VCaP (cell line): ENCODE results near the gene KIAA1614.
"Not testable (repeated sequence)": the region's sequence is repeated elsewhere in the genome, so short reads cannot be mapped to it uniquely, and the experiment has no call there.

Experiments used
- H3K27ac ChIP-seq: fragments of 450-650 bp; 2 replicates; pipeline ENCODE4 v1.5.1; 2017
- CTCF ChIP-seq: fragments of 450-650 bp; conservative IDR thresholded peaks from 2 replicates; pipeline ENCODE4 v1.5.1; 2017; ENCODE audit warnings: mild to moderate bottlenecking, moderate library complexity

Gene KIAA1614

GRCh38 chr1:180962178-180962577, 49.5 kb downstream of the KIAA1614 start:
- TF ChIP-seq CTCF = no peak
- no peak overlapping the region for H3K27ac ChIP-seq

- H3K27ac ChIP-seq = no peak overlapping the region
- no peak for TF ChIP-seq CTCF
Observed at GRCh38 chr1:180964056-180964455, 51.4 kb downstream of the KIAA1614 start.

GRCh38 chr1:180964595-180964994, 51.9 kb downstream of the KIAA1614 start:
- TF ChIP-seq CTCF = no peak

GRCh38 chr1:180966312-180966711, 53.6 kb downstream of the KIAA1614 start:
- H3K27ac ChIP-seq = no peak overlapping the region
- TF ChIP-seq CTCF = no peak

More at GRCh38 chr1:180964595-180964994, 51.9 kb downstream of the KIAA1614 start:
- no peak overlapping the region for H3K27ac ChIP-seq

GRCh38 chr1:180966744-180967536, 54.2 kb downstream of the KIAA1614 start:
- H3K27ac ChIP-seq = no peak overlapping the region
- TF ChIP-seq CTCF = no peak

GRCh38 chr1:180967558-180967957, 54.9 kb downstream of the KIAA1614 start:
- no peak overlapping the region for H3K27ac ChIP-seq
- no peak for TF ChIP-seq CTCF

GRCh38 chr1:180968834-180969233, 56.1 kb downstream of the KIAA1614 start:
- not testable (repeated sequence) for H3K27ac ChIP-seq

- no peak overlapping the region for H3K27ac ChIP-seq
- TF ChIP-seq CTCF = no peak
Observed at GRCh38 chr1:180969434-180969833, 56.7 kb downstream of the KIAA1614 start.
